Right atrium auricular region (tissue), 2 donors: ENCODE results near the gene RXFP1. TPM values are rescaled to one million over a fixed set of nuclear protein-coding genes. Genes with fewer than 3 reads are reported as not detected.

ENCODE experiments used
- DNase-seq: peaks from one replicate; pipeline ENCODE4 v3.0.0-alpha.2; 2019; ENCODE audit warnings: low spot score
- H3K27ac ChIP-seq, 2 donors: fragments of 200-600 bp; sonication (generic); 1 replicate in 1 of 2; 2 replicates in 1 of 2; pipeline ENCODE4 v1.5.1; 2016 to 2019
- H3K27me3 ChIP-seq, 2 donors: fragments of 200-600 bp; sonication (generic); one replicate each; pipeline versions ENCODE4 v1.5.1 to v1.6.0; 2017 to 2019
- H3K36me3 ChIP-seq: fragments of 200-600 bp; sonication (generic); one replicate; pipeline ENCODE4 v1.5.1; 2016
- H3K4me1 ChIP-seq, 2 donors: fragments of 200-600 bp; sonication (generic); one replicate each; pipeline versions ENCODE4 v1.5.1 to v1.6.0; 2017 to 2019
- H3K4me3 ChIP-seq, 2 donors: fragments of 200-600 bp; sonication (generic); 1 replicate in 1 of 2; 2 replicates in 1 of 2; pipeline ENCODE4 v1.5.1; 2017 to 2019; ENCODE audit warnings: mild to moderate bottlenecking in 1 of 2, moderate library complexity in 1 of 2
- H3K9me3 ChIP-seq, 2 donors: fragments of 200-600 bp; sonication (generic); one replicate each; pipeline ENCODE4 v1.5.1; 2019
- CTCF ChIP-seq, 2 donors: fragments of 200-600 bp; sonication (generic); IDR thresholded peaks; one replicate each; pipeline ENCODE4 v1.5.1; 2019; ENCODE audit warnings: antibody characterized with exemption in 2 of 2
- total RNA-seq, 2 donors: library from RNA; depleted of rRNA; stranded (reverse); fragments of >200 nt; gene quantifications; one replicate each; pipeline ENCODE4 v1.1.0, GENCODE V29; 2016

Gene RXFP1
- total RNA-seq, 2 donors from 2014 or later: not detected

GRCh38 chr4:158572608-158573007 lies 50.9 kb downstream of the RXFP1 start:
- DNase-seq: no peak
- H3K4me3 ChIP-seq: no peak overlapping the region
- H3K4me1 ChIP-seq: no peaks in the 10 kb centered on the region
- no peaks in the 10 kb centered on the region for H3K27me3 ChIP-seq
- H3K9me3 ChIP-seq: no peaks in the 10 kb centered on the region
- H3K27ac ChIP-seq: no peak overlapping the region
- no peak for TF ChIP-seq CTCF (IDR thresholded peaks at IDR 0.05)
- no peaks in the 10 kb centered on the region for H3K36me3 ChIP-seq

- Histone ChIP-seq H3K4me1 (no peaks in the 10 kb centered on the region), H3K36me3 (no peaks in the 10 kb centered on the region), H3K4me3 (no peak overlapping the region), H3K9me3 (no peaks in the 10 kb centered on the region), H3K27me3 (no peaks in the 10 kb centered on the region), H3K27ac (no peak overlapping the region)
- DNase-seq: no peak
- TF ChIP-seq CTCF (IDR thresholded peaks at IDR 0.05): no peak
Observed at GRCh38 chr4:158578476-158578875, 56.8 kb downstream of the RXFP1 start.

- Histone ChIP-seq H3K4me1 (no peaks in the 10 kb centered on the region), H3K4me3 (no peak overlapping the region), H3K36me3 (no peaks in the 10 kb centered on the region), H3K27me3 (no peaks in the 10 kb centered on the region), H3K9me3 (no peaks in the 10 kb centered on the region), H3K27ac (no peak overlapping the region)
- no peak for TF ChIP-seq CTCF (IDR thresholded peaks at IDR 0.05)
- no peak for DNase-seq
Observed at GRCh38 chr4:158580064-158580463, 58.4 kb downstream of the RXFP1 start.

GRCh38 chr4:158581161-158581560 lies 59.5 kb downstream of the RXFP1 start:
- Histone ChIP-seq H3K4me1 (no peaks in the 10 kb centered on the region), H3K36me3 (no peaks in the 10 kb centered on the region), H3K27me3 (no peaks in the 10 kb centered on the region), H3K9me3 (no peaks in the 10 kb centered on the region), H3K27ac (no peak overlapping the region), H3K4me3 (no peak overlapping the region)
- no peak for TF ChIP-seq CTCF (IDR thresholded peaks at IDR 0.05)
- no peak for DNase-seq

- H3K9me3 ChIP-seq: no peaks in the 10 kb centered on the region
- H3K4me1 ChIP-seq: no peaks in the 10 kb centered on the region
- no peak for TF ChIP-seq CTCF (IDR thresholded peaks at IDR 0.05)
Observed at GRCh38 chr4:158586881-158587280, 65.2 kb downstream of the RXFP1 start.

GRCh38 chr4:158588285-158588684 lies 66.6 kb downstream of the RXFP1 start:
- TF ChIP-seq CTCF (IDR thresholded peaks at IDR 0.05): no peak

More at GRCh38 chr4:158586881-158587280, 65.2 kb downstream of the RXFP1 start:
- Histone ChIP-seq H3K27ac (no peak overlapping the region), H3K36me3 (no peaks in the 10 kb centered on the region), H3K4me3 (no peak overlapping the region), H3K27me3 (no peaks in the 10 kb centered on the region)
- no peak for DNase-seq

More at GRCh38 chr4:158588285-158588684, 66.6 kb downstream of the RXFP1 start:
- Histone ChIP-seq H3K9me3 (no peaks in the 10 kb centered on the region), H3K27ac (no peak overlapping the region), H3K36me3 (no peaks in the 10 kb centered on the region), H3K27me3 (no peaks in the 10 kb centered on the region), H3K4me1 (no peaks in the 10 kb centered on the region), H3K4me3 (no peak overlapping the region)
- no peak for DNase-seq
